ENCODE results near the gene ROR2. TPM values are rescaled to one million over a fixed set of nuclear protein-coding genes. Genes with fewer than 3 reads are reported as not detected.
"Not testable (repeated sequence)": the region's sequence is repeated elsewhere in the genome, so short reads cannot be mapped to it uniquely, and the experiment has no call there.

The ROR2 gene
- total RNA-seq, 1 donor from 2014 or later = 0.87 TPM

DNA sequence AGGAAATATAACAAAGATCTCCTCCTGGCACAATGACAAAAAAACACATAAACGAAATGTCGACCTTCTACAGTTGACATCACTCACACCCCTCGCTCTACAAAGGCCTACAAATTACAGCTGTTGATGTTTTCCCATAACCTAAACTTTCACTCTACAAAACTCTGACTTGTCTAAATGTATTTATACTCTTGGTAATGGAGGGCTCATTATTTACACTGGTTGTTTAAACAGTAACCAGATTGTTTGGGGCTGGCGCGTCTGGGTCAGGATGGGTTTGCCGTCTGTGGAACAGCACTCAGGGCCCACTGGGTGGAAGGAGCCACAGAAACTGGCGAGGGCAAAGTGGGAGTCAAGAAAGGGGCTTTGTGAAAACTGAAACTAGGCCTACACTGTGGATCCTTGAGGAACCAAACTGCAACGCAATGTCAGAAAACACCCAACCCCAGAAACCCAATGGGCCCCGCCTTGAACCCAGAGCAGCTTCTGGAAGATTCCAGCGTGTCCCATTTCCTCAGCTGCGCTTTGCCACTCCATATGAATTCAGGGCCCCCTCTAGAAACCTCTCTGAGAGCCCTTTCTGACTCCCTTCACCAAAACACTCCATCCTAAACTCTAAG, 136.7 kb downstream of the ROR2 start:
- intact Hi-C loops (cut with micrococcal nuclease) = no loop called here
- DNase-seq = no peak
- no peak for ATAC-seq

DNA sequence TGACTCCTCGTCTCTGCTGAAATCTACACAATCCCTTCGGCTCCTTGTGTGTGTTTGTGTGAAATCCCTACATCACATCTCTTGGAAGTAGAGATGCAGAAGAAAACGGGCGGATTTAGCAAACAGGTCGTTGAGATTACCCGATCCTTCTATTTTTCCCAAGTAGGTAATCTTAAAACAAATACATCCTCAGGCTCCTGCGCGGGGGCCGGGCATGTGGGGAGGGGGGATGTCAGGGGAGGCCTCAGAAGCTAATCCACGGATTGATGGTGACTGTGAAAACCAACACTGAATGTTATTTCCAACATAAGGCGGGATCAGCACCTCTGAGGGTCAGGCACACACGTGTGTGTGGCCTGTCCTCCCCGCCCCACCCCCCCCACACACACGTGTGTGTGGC, 137.8 kb downstream of the ROR2 start:
- DNase-seq (no peak), ATAC-seq (no peak)
- intact Hi-C loops (cut with micrococcal nuclease) = no loop called here

DNA sequence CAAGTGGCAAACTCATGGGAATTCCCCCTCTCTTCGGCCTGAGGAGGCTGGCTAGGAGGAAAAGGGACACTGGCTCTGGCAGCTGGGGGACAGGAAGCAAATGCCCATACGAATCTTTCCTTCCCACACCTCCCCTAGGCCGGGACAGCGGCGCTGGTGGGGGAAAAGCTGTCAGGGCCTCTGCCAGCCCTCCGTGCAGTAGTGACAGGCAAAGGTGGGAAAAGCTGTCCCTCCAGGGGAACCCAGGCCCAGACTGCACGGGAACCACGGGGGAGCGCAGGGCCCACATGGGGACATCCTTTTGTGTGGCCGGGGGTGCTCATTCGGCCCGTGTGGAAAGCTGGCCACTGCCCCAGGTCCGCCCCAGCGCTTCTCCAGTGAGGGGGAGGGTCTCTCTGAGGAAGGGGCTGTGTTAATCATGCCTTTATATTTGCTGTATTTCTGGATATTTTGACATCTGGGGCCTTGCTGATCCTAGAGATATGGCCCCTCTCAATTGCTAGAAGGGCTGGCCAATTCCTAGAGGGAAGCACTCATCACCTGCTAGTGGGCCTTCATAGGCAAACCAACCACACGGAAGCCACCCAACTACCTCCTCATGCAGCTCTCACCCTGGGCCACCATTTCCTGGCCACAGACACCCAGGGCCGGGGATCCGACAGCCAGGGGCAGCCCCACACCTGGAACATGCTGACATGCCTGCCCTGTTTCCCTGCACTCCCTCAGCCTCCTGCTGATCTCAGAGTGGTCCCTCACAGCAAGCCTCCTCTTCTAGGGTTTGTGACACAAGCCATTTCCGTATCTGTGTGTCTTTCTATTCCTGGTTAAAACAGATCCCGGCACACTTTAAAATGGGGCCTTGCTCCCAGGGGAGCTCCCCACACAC, 138.8 kb downstream of the ROR2 start:
- intact Hi-C loops (cut with micrococcal nuclease) = no loop called here
- no peak for ATAC-seq
- DNase-seq = no peak

DNA sequence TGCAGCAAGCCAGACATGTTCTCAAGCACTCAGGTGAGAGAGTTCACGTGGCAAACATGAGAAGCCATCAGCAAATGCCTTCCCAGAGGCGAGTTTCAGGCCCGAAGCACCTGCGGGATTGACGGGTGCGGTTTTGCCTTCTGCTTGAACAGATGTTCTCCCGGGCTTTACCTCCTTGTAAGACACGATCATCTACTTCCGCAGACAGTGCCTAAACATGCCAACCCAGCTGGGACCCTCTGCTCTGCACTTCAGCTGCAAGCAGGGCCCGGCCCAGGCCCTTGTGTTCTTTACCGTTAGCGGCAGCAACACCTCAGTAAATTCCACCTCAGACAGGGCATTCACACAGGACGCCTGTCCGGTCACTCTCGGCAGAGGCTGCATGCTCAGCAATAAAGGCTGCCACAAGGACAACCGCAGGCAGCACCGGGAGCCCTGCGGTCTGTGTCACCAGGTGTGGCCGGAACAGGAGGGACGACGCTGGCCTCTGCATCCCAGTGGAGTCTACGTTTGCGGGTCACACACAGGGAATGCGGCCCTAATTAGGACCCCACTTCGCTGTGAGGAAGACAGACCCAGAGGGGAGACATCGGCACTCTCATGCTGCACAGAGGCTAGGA, 139.6 kb downstream of the ROR2 start:
- no peak for ATAC-seq
- no peak for DNase-seq
- intact Hi-C loops (cut with micrococcal nuclease) = no loop called here

DNA sequence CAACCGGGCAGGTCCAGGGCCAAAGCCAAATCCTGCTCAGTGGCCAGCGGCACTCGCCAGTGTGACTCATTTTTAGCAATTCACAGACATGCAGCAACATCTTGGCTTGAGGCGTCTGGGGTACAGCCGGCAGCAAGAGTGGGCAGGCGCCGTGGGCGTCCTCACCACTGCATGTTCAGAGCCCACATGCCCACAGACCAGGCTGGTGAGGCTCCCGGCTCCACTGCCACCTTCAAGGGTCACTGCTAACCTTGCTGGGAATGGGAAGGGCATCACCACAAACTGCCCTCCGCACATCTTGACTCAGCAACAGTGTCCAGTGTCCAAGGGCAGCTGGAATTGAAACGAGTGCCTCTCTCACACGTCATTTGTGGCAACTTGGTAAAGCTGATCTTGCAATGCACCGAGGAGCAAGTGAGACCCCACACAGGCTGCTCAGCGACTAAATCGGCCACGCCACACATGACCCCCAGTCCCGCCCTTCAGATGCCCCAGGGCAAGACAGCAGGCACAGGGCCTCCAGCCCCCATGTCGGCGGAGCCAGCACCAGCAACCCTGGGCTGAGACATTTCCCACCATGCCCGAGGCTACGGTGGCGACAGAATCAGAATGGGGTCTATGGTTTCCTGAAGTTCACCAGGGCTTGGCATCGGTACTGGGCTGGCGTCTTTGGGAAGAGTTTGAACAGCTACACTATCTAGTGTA, 140.3 kb downstream of the ROR2 start:
- ATAC-seq = no peak
- DNase-seq = no peak
- intact Hi-C loops (cut with micrococcal nuclease) = no loop called here

DNA sequence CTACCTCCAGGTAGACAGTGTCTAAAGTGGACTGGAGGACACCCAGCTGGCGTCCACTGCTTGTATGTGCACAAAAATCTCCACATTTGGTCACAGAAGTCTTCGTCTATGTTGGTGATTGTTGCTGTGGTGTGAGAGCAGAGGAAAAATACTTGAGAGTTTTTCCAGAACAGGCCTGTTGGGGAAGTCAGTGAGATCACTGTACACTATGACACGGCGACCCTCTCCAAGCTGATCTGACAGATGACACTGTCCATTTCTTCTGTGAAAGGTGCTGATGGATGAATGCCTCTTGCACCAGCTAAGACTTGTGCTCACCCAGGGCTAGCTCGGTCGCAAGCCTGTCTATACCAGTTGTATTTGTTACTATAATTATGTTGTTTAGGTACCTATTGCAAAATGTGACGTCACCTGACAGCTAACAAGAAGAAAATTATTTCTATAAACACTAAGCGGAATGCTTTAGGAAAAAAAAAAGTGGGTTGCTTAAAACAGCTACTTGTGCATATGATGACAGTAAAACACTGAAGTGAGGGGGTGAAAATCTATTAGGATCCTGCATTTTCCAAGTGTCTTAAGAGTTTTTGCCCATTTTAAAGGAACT, 142.3 kb downstream of the ROR2 start:
- no peak for DNase-seq
- no peak for ATAC-seq
- intact Hi-C loops (cut with micrococcal nuclease) = no loop called here

DNA sequence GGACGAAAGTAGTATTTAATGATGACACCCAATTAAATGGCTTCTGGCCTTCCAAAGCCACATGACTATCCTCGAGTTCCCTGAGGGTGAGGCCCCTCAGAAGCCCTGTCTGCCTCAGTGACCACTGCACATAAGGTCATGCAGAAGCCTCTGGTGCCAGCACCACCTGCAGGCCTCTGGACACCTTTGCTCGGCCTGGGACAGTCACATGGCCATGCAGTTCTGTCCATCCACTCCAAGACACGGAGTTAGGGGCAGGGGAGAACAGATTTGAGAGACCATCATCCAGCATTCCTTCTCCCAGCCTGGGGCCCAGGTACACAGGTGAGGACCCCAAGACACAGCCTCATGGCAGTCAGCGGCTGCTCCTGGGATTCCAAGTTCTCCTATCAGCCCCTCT, 145.0 kb downstream of the ROR2 start:
- no peak for DNase-seq
- ATAC-seq = no peak
- intact Hi-C loops (cut with micrococcal nuclease) = no loop called here

DNA sequence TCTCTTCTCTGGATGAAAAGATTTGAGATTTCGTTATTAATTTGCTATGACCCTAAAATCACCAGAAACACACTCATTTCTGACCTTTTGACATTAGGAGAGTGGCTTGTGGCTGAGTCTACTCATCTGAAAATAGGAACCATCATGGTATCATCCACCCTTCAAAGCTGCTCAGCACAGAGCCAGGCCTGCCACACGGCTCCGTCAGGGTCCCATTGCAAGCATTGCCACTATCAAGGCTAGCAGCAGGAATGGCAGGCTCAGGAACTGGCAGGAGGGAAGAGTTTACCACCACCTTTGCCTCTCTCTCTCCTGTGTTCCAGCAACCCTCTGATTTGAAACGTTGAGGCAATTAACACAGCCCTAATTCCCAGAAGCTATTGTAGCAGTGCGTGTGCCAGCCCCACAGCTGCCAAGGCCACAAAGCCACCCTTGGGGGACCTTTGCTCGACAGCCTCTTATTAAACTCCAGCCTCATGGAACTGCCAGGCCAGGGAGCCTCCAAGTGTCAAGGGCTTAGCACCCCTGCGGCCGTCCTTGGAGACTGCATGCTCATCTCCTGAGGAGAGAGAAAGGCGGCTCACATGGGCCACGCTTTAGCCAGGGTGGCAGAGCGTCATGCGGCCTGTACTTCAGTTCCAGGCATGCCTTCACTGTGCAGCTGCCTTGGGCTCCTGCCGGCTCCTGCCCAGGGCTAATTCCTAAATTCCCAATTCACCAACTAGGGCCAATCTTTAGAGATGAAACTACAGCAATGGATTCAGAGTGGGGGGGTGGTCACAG, 145.9 kb downstream of the ROR2 start:
- intact Hi-C loops (cut with micrococcal nuclease) = no loop called here
- DNase-seq (no peak), ATAC-seq (no peak)

DNA sequence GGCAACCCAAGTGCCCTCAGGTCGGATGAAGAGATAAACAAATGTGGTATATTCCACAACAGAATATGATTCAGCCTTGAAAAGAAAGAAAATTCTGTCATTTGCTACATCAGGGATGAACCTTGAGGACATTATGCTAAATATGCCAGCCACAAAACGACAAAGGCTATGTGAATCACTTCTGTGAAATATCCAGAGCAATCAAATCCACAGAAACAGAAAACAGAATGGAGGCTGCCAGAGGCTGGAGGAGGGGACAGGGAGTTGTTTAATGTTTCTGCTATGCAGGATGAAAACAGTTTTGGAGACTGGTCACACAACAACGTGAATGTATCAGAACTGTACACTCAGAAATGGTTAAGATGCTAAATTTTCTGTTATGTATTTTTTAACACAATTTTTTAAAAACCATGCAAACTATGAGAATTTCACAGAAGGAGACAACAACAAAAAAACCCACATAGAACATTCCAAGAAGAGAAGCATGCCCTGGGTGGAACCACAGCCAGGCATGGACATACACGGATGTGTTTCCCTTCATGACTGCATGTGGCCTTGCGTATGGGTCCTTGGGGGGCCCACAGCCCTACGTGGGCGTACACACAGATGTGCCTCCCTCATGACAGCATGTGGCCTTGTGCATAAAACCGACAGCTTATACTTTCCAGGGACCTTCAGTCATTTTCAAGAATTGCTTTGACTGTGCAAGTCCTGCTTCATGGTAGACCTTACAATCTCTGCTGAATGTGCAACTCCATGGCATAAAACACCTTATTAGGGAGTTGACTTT, 146.7 kb downstream of the ROR2 start:
- DNase-seq (no peak), ATAC-seq (no peak)
- intact Hi-C loops (cut with micrococcal nuclease) = no loop called here

DNA sequence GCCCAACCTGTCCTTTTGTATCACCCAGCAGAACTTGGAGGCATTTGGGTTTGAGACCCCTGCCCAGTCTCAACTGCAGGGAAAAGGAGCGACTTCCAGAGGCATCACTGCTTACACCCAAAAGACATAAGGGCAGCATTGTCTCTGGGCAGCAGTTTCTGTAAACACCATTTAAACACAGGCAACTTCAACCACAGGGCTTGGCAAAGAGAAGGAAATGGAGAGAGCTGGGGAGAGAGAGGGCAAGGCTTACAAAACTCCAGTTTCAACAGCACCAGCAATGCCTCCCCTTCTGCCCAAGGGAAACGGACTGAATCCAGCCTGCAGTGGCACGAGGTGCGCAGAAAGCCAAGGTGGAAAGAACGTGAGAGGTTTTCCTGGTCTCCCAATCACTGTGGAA, 147.6 kb downstream of the ROR2 start:
- DNase-seq (no peak), ATAC-seq (no peak)
- intact Hi-C loops (cut with micrococcal nuclease) = no loop called here

DNA sequence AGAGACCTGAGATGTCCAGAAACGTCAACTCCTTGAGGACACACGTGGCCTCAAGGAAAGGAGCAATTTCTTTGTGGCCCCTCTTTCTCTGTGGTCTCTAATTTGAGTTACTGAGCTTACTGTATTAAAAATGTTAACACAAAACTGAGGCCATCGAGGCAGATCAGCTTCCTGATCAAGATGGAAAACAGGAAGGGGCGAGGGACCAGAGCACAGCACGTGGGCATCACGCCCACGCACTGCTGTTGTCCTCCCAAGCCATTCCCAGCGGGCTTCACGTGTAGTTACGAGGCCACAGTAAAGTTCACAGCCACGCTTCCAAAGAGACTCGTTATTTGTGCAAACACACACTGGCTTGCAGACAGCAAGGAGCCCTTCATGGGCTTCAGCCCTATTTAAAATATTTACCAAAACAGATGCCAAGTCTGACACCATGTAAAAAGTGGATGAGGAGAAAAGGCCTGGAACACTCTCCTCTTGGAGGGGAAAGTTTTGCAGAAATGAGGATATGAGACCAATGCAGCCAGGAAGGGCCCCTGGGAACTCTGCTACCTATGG, 149.5 kb downstream of the ROR2 start:
- DNase-seq = no peak
- no peak for ATAC-seq
- intact Hi-C loops (cut with micrococcal nuclease) = no loop called here

DNA sequence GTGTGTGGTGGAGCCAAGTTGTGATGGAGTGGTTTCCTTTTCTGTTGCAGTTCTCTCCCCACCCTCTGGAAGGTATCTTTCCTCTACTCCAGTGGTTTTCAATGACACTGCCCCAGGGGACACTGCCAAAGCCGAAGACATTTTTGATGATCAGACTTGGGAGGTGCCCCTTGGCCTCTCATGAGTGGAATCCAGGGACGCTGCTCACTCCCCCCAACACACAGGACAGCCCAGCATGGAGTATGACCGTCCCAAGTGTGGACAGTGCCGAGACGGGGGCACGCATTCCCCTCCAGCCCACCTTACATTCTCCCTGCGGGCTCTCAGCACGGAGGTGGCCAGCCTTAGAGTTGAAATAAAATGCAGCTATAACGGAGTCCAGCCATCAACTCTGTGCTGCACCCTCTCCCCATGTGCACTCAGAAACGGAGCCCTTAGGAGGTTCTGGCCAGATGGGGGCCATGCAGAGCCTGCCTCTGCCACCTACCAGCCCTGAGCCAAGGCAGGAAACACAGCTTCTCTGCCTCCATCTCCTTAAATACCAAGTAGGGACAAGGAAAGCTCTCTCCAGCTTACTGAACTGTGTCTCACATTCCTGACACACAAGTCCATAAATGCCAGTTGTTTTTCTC, 150.8 kb downstream of the ROR2 start:
- ATAC-seq (no peak), DNase-seq (no peak)
- intact Hi-C loops (cut with micrococcal nuclease) = no loop called here

DNA sequence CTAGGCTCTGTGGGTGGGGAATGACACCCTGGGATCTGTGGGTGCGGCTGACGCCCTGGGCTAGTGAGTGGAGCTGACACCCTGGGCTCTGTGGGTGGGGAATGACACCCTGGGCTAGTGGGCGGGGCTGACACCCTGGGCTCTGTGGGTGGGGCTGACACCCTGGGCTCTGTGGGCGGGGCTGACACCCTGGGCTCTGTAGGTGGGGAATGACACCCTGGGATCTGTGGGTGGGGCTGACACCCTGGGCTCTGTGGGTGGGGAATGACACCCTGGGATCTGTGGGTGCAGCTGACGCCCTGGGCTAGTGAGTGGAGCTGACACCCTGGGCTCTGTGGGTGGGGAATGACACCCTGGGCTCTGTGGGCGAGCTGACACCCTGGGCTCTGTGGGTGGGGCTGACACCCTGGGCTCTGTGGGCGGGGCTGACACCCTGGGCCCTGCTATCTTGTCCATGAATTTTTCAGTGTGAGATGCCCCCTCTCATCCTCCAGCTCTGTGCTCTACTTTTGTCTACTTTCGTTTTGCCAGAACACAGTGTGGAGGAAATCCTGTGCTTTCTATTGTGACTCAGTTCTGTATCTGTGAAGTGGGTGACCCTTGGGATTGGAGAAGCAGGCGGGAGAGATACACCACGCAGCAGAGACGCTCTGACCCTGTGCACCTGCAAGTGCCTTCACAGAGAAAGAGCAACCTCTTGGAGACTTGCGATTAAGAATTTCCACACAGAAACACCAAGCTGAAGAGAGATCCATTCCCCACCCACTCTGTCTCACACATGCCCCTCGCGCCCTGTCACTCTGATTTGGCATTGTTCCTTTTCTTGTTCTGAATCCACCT, 151.5 kb downstream of the ROR2 start:
- intact Hi-C loops (cut with micrococcal nuclease); DNase-seq; ATAC-seq: not testable (repeated sequence)

DNA sequence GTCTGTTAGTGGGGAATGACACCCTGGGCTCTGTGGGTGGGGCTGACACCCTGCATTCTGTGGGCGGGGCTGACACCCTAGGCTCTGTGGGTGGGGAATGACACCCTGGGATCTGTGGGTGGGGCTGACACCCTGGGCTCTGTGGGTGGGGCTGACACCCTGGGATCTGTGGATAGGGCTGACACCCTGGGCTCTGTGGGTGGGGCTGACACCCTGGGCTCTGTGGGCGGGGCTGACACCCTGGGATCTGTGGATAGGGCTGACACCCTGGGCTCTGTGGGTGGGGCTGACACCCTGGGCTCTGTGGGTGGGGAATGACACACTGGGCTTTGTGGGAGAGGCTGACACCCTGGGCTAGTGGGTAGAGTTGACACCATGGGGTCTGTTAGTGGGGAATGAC, 152.5 kb downstream of the ROR2 start:
- DNase-seq; intact Hi-C loops (cut with micrococcal nuclease); ATAC-seq: not testable (repeated sequence)

DNA sequence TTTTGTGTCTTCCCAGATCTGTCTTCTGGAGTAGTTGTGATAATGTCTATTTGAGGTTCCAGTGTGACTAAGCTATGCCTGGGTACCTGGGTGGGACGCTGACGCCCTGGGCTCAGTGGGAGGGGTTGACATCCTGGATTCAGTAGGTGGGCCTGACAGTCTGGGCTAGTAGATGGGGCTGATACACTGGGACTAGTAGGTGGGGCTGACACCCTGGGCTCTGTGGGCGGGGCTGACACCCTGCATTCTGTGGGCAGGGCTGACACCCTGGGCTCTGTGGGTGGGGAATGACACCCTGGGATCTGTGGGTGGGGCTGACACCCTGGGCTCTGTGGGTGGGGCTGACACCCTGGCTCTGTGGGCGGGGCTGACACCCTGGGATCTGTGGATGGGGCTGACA, 153.5 kb downstream of the ROR2 start:
- intact Hi-C loops (cut with micrococcal nuclease); DNase-seq; ATAC-seq: not testable (repeated sequence)

DNA sequence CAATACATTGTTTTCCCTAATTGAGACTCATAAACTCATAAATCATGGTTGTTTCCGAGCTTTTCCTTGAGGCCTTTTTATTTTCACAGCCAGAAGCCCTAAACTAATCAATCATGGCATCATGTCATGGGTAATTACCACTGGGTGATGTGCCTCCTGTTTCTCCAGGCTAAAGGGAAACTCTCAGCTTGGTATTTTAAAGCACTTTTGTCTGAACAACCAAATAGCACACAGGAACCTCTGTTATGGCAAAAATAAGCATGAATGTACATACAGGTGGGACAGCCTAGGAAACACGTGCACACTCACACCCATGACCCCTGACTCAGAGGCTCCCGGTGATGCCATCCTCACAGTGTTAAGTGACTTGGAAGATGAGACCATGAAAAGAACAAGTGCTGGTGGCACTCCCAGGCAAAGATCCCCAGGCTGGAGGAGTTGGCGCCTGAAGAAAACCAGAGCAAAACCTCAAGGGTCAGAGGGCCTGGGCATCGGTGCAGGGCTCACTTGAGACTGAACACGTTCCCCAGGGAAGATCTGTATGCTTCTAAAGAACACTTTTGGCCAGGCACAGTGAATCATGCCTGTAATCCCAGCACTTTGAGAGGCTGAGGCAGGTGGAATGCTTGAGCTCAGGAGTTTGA, 154.3 kb downstream of the ROR2 start:
- intact Hi-C loops (cut with micrococcal nuclease) = no loop called here

More for the DNA sequence above, 154.3 kb downstream of the ROR2 start:
- ATAC-seq = no peak
- DNase-seq = no peak
